IgD-negative memory B cell (primary cell): ENCODE measurements around the gene RAB1B. TPM values are rescaled to one million over a fixed set of nuclear protein-coding genes. Genes with fewer than 3 reads are reported as not detected.
"Not testable (repeated sequence)": the region's sequence is repeated elsewhere in the genome, so short reads cannot be mapped to it uniquely, and the experiment has no call there.

Source experiments
- H3K27ac Mint-ChIP-seq, 3 donors: one replicate each; pipeline ENCODE4 v1.8.0; 2020 to 2022; ENCODE audit warnings: mild to moderate bottlenecking in 3 of 3, mixed read lengths in 3 of 3, moderate library complexity in 1 of 3
- H3K27me3 Mint-ChIP-seq: one replicate; pipeline ENCODE4 v1.8.0; 2021; ENCODE audit warnings: mixed read lengths
- H3K36me3 Mint-ChIP-seq: one replicate; pipeline ENCODE4 v1.8.0; 2020; ENCODE audit warnings: mild to moderate bottlenecking, mixed read lengths
- H3K4me1 Mint-ChIP-seq, 3 donors: one replicate each; pipeline ENCODE4 v1.8.0; 2020 to 2022; ENCODE audit warnings: mixed read lengths in 3 of 3, mild to moderate bottlenecking in 1 of 3
- H3K4me3 Mint-ChIP-seq, 4 donors: one replicate each; pipeline ENCODE4 v1.8.0; 2020 to 2022; ENCODE audit warnings: mild to moderate bottlenecking in 4 of 4, mixed read lengths in 4 of 4, moderate library complexity in 3 of 4
- H3K9me3 Mint-ChIP-seq, 3 donors: one replicate each; pipeline ENCODE4 v1.8.0; 2020 to 2021; ENCODE audit warnings: mixed read lengths in 3 of 3, mild to moderate bottlenecking in 1 of 3
- polyA plus RNA-seq: library from polyadenylated mRNA; unstranded; fragments of 300-500 nt; fragmentation: Illumina TruSeq; gene quantifications from one replicate; pipeline ENCODE4 v1.2.3, GENCODE V29; 2021

The RAB1B gene
- polyA plus RNA-seq, 1 donor from 2014 or later = 14.8 TPM

GRCh38 chr11:66248903-66249302 is 19.5 kb upstream of the RAB1B start:
- H3K9me3 Mint-ChIP-seq = no peaks in the 10 kb centered on the region
- H3K4me1 Mint-ChIP-seq = peaks cover 3 to 9% (median 5%) of the 10 kb centered on the region in 3 donors

GRCh38 chr11:66251809-66252208 is 16.6 kb upstream of the RAB1B start:
- Mint-ChIP-seq H3K27me3 (no peaks in the 10 kb centered on the region), H3K36me3 (no peaks in the 10 kb centered on the region), H3K4me3 (peak overlapping the region in 1 of 4 donors; percentile 77), H3K4me1 (peaks cover 9 to 11% (median 11%) of the 10 kb centered on the region in 3 donors), H3K27ac (peak overlapping the region in 2 of 3 donors; percentile 63 to 73), H3K9me3 (no peaks in the 10 kb centered on the region)

More at GRCh38 chr11:66248903-66249302, 19.5 kb upstream of the RAB1B start:
- Mint-ChIP-seq H3K4me3 (peak overlapping the region in 1 of 4 donors; percentile 31), H3K27ac (peak overlapping the region in 1 of 3 donors; percentile 74), H3K36me3 (no peaks in the 10 kb centered on the region), H3K27me3 (no peaks in the 10 kb centered on the region)

DNA sequence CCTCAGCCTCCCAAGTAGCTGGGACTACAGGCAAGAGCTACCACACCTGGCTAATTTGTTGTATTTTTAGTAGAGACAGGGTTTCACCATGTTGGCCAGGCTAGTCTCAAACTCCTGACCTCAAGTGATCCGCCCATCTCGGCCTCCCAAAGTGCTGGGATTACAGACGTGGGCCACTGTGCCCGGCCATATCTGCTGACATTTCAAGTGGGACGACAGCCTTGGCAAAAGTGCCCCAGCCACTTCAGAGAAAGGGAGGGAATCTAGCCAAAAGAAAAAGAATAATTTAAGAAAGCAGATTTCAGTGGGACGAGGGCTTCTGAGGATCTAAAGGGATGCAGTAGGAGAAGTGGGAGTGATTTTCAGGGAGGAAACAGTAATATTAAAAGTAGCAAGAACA is 15.4 kb upstream of the RAB1B start:
- Mint-ChIP-seq H3K4me3 (peak overlapping the region in 1 of 4 donors; percentile 57), H3K27ac (peak overlapping the region; percentile 59 to 85 (median 68)), H3K4me1 (peaks cover 5 to 14% (median 11%) of the 10 kb centered on the region in 3 donors)
- not testable (repeated sequence) for H3K27me3 Mint-ChIP-seq, H3K36me3 Mint-ChIP-seq, H3K9me3 Mint-ChIP-seq

- Mint-ChIP-seq H3K4me1 (peaks cover 12 to 18% (median 13%) of the 10 kb centered on the region in 3 donors), H3K36me3 (no peaks in the 10 kb centered on the region), H3K27ac (peak overlapping the region; percentile 82 to 95 (median 86)), H3K27me3 (no peaks in the 10 kb centered on the region), H3K9me3 (no peaks in the 10 kb centered on the region), H3K4me3 (peak overlapping the region; percentile 95 to 96 (median 95))
Measured at GRCh38 chr11:66258473-66258893, 10.0 kb upstream of the RAB1B start.

DNA sequence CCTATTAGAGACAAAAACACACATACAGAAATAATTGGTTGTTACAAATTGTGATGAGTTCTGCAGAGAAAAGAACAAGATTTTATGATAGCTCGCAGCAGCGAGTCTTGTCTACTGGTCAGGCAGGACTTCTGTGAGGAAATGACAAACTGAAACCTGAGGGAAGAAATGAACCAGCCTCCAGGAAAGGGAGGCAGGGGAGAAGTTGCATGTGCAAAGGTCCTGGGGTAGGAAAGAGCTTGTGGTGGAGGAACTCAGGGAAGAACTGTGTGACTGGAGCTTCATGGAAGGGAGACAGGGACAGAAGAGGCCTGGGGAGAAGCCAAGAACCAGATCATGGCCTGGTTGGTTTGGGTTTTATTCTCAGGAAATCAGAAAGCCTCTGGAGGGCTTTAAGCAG is 9.2 kb upstream of the RAB1B start:
- Mint-ChIP-seq H3K36me3 (no peaks in the 10 kb centered on the region), H3K4me1 (peaks cover 12 to 18% (median 13%) of the 10 kb centered on the region in 3 donors), H3K9me3 (no peaks in the 10 kb centered on the region), H3K27me3 (no peaks in the 10 kb centered on the region), H3K4me3 (peak overlapping the region in 2 of 4 donors; percentile 76 to 95), H3K27ac (peak overlapping the region in 2 of 3 donors; percentile 89 to 95)

DNA sequence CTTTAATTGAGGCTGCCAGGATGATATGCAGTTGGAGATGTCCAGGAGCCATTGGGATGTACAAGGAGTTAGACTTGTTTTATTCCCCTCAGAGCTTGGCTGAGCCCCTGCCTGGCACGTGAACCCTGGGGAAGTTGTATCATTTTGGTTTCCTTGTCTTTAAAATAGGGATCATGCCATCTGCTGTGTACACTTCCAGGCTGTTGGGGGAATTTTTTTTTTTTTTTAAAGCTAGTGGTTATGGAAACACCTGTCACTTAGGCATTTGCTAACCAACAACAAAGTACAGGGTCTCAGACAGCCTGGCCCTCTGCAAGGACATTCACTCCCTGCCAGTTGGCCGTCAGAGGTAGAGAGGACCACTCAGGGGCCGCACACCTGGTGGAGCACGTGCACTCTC is 8.5 kb upstream of the RAB1B start:
- peaks cover 12 to 20% (median 13%) of the 10 kb centered on the region in 3 donors for H3K4me1 Mint-ChIP-seq
- H3K4me3 Mint-ChIP-seq = peak overlapping the region in 2 of 4 donors; percentile 20 to 95
- no peaks in the 10 kb centered on the region for H3K36me3 Mint-ChIP-seq
- no peaks in the 10 kb centered on the region for H3K27me3 Mint-ChIP-seq
- peak overlapping the region in 2 of 3 donors; percentile 89 to 95 for H3K27ac Mint-ChIP-seq
- no peaks in the 10 kb centered on the region for H3K9me3 Mint-ChIP-seq

GRCh38 chr11:66261578-66261977 is 6.9 kb upstream of the RAB1B start:
- H3K27ac Mint-ChIP-seq = peak overlapping the region in 2 of 3 donors; percentile 9 to 80
- no peaks in the 10 kb centered on the region for H3K27me3 Mint-ChIP-seq

DNA sequence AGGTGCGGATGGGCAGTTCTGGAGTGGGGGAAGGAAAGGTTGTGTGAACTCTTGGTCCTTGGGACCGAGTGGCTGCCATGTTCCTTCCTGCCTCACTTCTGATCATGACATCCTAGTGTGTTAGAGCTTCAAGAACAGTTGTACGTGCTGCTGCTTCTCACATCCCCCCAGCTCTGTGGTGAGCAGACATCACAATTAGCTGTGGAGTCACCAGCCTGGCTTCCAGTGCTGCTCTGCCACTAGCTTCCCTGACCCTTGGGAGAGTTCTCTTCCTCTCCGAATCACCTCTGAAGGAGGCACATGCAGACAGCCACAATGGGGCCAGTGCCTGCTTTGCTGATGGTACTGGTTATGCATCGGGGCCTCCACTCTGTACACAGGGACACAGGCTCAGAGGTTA is 6.2 kb upstream of the RAB1B start:
- Mint-ChIP-seq H3K9me3 (no peaks in the 10 kb centered on the region), H3K36me3 (no peaks in the 10 kb centered on the region), H3K27me3 (no peaks in the 10 kb centered on the region), H3K27ac (peak overlapping the region in 1 of 3 donors; percentile 80), H3K4me1 (peaks cover 7 to 14% (median 8%) of the 10 kb centered on the region in 3 donors), H3K4me3 (peak overlapping the region in 2 of 4 donors; percentile 30 to 62)

More at GRCh38 chr11:66261578-66261977, 6.9 kb upstream of the RAB1B start:
- H3K36me3 Mint-ChIP-seq = no peaks in the 10 kb centered on the region
- H3K9me3 Mint-ChIP-seq = no peaks in the 10 kb centered on the region
- peak overlapping the region in 1 of 4 donors; percentile 29 for H3K4me3 Mint-ChIP-seq
- H3K4me1 Mint-ChIP-seq = peaks cover 10 to 17% (median 12%) of the 10 kb centered on the region in 3 donors

GRCh38 chr11:66262696-66263095 is 5.7 kb upstream of the RAB1B start:
- Mint-ChIP-seq H3K27ac (peak overlapping the region in 1 of 3 donors; percentile 56), H3K4me3 (peak overlapping the region in 1 of 4 donors; percentile 62), H3K36me3 (no peaks in the 10 kb centered on the region), H3K9me3 (no peaks in the 10 kb centered on the region), H3K27me3 (no peaks in the 10 kb centered on the region), H3K4me1 (peaks cover 7 to 16% (median 10%) of the 10 kb centered on the region in 3 donors)

GRCh38 chr11:66263231-66263630 is 5.2 kb upstream of the RAB1B start:
- Mint-ChIP-seq H3K9me3 (no peaks in the 10 kb centered on the region), H3K27me3 (no peaks in the 10 kb centered on the region), H3K27ac (peak overlapping the region in 1 of 3 donors; percentile 56), H3K4me1 (peaks cover 10 to 16% (median 13%) of the 10 kb centered on the region in 3 donors), H3K36me3 (no peaks in the 10 kb centered on the region), H3K4me3 (peak overlapping the region in 1 of 4 donors; percentile 62)

- H3K4me3 Mint-ChIP-seq = peak overlapping the region in 1 of 4 donors; percentile 34
- peak overlapping the region in 1 of 3 donors; percentile 37 for H3K27ac Mint-ChIP-seq
- peaks cover 13 to 16% (median 15%) of the 10 kb centered on the region in 3 donors for H3K4me1 Mint-ChIP-seq
- no peaks in the 10 kb centered on the region for H3K9me3 Mint-ChIP-seq
- no peaks in the 10 kb centered on the region for H3K27me3 Mint-ChIP-seq
- H3K36me3 Mint-ChIP-seq = no peaks in the 10 kb centered on the region
Measured at GRCh38 chr11:66263785-66264184, 4.7 kb upstream of the RAB1B start.

GRCh38 chr11:66264383-66264782 is 4.1 kb upstream of the RAB1B start:
- Mint-ChIP-seq H3K36me3 (no peaks in the 10 kb centered on the region), H3K9me3 (no peaks in the 10 kb centered on the region), H3K27me3 (no peaks in the 10 kb centered on the region), H3K4me3 (peak overlapping the region in 1 of 4 donors; percentile 34), H3K4me1 (peaks cover 9 to 15% (median 14%) of the 10 kb centered on the region in 3 donors), H3K27ac (peak overlapping the region in 2 of 3 donors; percentile 37 to 81)

DNA sequence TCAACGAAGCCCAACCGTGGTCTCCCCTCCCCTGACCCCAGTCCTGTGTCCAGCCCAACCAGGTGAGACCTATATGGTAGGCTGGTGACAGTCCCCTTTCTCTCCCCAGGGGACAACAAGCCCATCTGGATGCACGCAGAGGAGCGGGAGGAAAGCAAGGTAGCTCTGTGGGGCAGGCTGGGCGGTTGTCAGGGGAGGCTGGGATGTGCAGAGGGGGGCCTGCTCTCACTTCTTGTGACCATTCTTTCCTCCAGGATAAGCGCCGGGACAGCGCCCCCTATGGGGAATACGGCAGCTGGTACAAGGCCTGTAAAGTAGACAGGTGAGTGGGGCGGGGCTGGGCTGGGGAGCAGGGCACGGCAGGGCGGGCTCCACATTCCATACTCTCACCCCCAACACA is 3.5 kb upstream of the RAB1B start:
- no peaks in the 10 kb centered on the region for H3K36me3 Mint-ChIP-seq
- no peaks in the 10 kb centered on the region for H3K27me3 Mint-ChIP-seq
- peak overlapping the region in 2 of 3 donors; percentile 37 to 81 for H3K27ac Mint-ChIP-seq
- H3K4me3 Mint-ChIP-seq = no peak overlapping the region
- H3K4me1 Mint-ChIP-seq = peaks cover 6 to 20% (median 16%) of the 10 kb centered on the region in 3 donors
- no peaks in the 10 kb centered on the region for H3K9me3 Mint-ChIP-seq

GRCh38 chr11:66265531-66266377 is 2.7 kb upstream of the RAB1B start:
- Mint-ChIP-seq H3K27ac (no peak overlapping the region), H3K36me3 (no peaks in the 10 kb centered on the region), H3K27me3 (no peaks in the 10 kb centered on the region), H3K9me3 (no peaks in the 10 kb centered on the region), H3K4me3 (no peak overlapping the region), H3K4me1 (peaks cover 6 to 23% (median 15%) of the 10 kb centered on the region in 3 donors)

DNA sequence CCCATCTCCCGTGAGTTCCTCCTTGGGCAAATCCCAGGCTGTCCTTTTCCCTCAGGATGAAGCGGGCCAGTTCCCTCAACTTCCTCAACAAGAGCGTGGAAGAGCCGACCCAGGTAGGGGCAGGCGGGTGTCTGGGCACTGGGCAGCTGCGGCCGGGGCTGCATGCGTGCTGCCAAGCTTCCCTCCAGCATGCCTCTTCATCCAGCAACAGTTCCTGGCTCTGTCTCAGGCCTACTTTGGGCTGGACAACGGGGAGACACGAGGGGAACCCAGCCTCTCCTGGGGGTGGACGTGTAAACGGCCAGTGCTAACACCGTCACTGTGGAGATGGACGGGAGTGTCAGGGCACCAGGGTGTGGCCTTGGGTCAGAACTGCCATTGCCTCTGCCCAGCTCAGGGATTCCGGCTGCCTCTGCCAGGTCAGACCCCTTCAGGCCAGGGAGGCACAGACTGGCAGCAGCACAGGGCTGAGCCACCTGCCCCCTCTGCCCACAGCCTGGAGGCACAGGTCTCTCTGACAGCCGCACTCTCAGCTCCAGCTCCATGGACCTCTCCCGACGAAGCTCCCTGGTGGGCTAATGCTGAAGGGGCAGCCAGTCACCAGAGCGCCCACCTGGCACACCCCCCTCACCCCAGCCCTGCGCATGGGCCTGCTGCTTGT is 1.9 kb upstream of the RAB1B start:
- Mint-ChIP-seq H3K9me3 (no peaks in the 10 kb centered on the region), H3K27ac (peak overlapping the region in 2 of 3 donors; percentile 96 to 97), H3K36me3 (no peaks in the 10 kb centered on the region), H3K4me3 (peak overlapping the region in 1 of 4 donors; percentile 94), H3K4me1 (peaks cover 6 to 23% (median 17%) of the 10 kb centered on the region in 3 donors), H3K27me3 (no peaks in the 10 kb centered on the region)
